Pons (tissue), 1 donor: Measurements from ENCODE around the gene SPATC1L.
"Not testable (repeated sequence)": the region's sequence is repeated elsewhere in the genome, so short reads cannot be mapped to it uniquely, and the experiment has no call there.

Experiments
- DNase-seq: peaks from one replicate; pipeline ENCODE4 v3.0.0-alpha.2; 2016; ENCODE audit warnings: low spot score

Gene SPATC1L

GRCh38 chr21:46183337-46183909 is 836 bp downstream of the SPATC1L start:
- DNase-seq: not testable (repeated sequence)

DNA sequence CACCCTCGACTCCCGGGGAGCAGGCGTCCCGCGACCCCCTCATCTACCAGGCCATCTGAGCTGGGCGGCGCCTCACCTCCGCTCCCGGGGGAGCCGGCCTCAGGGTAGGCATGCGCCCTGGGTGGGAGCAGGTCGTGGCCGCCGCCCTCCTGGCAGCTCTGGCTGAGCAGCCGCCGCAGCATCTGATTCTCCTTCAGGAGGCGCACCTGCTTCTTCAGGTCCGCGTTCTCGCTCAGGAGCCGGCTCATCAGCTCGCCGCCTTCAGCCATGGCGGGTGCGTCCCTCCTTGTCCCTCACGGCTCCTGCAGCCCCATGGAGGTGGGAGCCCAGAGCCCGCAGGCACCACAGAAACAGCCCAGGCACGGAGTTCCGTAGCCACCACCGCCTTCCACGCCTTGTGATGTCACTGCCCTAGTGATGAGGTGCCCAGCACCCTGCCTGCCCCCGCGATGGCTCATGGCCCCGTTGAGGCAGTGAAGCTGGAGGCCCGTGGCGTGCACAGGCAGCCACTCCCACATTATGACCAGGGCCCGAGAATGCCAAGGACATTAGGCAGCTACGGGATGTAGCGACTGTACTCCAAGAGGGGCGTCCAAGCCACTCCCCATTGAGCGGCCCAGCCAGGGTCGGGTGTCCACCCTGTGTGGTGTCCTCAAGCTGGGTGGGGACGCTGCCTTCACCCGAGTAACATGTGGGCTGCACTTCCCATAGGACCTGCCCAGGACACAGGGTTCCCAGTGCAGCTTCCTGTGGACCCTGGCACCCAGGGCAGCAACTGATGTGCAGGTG is 1.5 kb downstream of the SPATC1L start:
- no peak for DNase-seq

GRCh38 chr21:46181953-46182547 is 2.2 kb downstream of the SPATC1L start:
- no peak for DNase-seq

DNA sequence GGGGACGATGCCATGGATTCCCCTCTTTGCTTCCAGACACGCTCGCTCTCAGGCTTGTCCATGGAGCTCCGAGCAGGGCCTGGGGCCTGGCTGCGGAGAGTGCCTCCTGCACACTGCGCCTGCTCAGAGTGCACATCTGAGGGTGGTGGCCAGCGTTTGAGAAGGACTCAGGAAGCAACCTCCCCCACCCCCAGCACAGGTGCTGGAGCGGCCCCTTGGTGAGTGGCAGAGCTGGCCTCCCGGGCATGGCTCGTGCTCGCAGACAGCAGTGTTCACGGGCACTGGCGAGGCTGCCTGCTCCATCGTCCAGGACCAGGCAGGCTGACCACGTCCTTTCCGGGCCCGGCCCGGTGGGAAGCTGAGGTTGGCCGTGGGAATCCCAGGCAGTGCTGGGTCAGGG is 2.8 kb downstream of the SPATC1L start:
- no peak for DNase-seq

DNA sequence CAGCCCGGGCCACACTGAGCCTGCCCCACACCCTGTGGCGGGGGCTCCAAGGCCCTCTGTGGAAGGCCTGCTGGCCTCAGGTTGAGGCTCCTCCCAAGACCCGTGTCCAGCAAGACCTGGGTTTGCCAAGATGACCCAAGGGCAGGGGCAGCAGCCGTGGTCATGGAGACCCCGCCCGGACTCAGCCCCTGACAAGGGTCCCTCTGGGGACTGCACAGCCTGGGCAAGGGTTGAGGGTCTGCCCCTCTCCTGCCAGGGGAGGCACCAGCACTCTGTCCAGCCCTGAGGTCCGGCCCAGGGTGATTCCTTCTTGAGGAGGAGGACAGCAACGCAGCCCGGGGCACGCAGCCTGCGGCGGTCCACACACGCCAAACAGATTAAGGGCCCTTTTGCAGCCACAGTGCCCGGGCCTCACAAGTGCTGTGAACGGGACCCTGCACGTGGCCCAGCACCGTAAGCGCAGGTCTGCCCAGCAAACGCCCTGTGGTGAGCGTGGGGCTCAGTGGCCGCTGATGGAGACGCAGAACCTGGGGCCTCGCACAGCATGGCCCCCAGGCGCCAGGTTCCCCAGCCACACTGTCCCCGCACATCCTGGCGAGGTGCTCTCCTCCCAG is 3.4 kb downstream of the SPATC1L start:
- DNase-seq: no peak

DNA sequence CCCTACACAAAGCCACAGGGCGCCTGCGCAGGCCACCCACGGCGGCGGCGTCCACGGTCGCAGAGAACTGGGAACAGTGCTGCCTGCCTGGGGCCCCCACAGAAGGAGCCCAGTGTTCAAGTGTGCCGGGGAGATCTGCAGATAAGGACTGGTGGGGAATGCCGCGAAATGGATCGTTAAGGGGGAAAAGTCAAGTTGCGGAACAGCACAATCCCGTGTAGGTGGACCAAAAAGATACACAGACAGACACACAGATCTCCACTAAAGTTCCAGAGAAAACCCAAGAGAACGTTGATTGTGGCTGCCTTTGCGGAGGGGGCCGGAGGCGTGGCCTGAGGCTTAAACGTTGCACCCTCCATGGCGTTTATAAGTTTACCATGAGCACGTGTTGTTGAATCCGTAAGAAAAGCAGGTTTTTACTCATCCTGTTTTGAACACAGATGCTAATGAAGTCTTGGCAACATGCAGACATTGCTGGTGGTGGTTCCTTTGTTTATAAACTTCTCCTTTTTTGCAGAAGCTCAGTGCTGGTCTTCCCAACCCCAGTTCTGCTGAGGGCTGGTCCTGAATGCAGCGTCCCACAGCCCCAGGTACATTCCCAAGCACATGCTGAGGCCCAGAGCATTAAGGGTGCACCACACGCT is 4.1 kb downstream of the SPATC1L start:
- DNase-seq: no peak

DNA sequence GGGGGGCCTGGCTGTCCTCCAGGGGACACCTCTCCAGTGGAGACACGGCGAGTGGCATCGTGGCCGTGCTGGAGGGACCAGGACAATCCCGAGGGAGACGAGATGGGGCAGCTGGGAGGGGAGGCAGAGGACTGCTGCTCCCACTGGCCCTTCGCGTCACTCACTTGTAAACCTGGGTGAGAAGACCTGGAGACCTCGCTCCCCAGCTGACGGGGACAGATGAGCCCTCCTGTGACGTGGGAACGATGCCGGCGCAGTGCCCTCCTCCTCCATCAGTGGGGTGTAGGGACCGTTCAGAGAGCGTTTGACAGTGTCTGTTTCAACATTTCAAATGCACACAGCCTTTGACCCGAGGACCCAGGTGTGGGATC is 4.6 kb downstream of the SPATC1L start:
- no peak for DNase-seq

GRCh38 chr21:46178961-46179360 is 5.3 kb downstream of the SPATC1L start:
- no peak for DNase-seq

GRCh38 chr21:46176443-46177129 is 7.7 kb downstream of the SPATC1L start:
- not testable (repeated sequence) for DNase-seq

DNA sequence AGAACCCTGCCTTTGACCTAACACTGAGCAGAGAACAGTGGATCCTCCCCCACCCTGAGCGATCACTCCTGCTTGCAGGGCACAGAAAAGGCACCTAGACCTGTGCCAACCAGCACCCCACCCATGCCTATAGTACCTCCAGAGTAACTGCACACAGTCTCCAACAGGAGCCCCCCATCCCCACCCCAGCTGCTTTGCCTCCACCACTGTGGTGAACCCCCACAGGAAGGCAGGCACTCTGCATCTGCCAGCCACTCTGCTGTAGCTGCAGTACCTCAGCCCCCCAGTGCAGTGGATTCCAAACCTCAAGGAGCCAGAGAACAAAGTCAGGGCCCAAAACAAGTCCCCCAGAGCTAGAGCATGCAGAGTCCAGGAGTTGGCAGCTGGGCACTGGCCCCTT is 10.7 kb downstream of the SPATC1L start:
- DNase-seq: no peak

GRCh38 chr21:46172863-46173528 is 11.3 kb downstream of the SPATC1L start:
- no peak for DNase-seq

- DNase-seq: no peak
These were observed 12.0 kb downstream of the SPATC1L start for GRCh38 chr21:46171996-46172862.

DNA sequence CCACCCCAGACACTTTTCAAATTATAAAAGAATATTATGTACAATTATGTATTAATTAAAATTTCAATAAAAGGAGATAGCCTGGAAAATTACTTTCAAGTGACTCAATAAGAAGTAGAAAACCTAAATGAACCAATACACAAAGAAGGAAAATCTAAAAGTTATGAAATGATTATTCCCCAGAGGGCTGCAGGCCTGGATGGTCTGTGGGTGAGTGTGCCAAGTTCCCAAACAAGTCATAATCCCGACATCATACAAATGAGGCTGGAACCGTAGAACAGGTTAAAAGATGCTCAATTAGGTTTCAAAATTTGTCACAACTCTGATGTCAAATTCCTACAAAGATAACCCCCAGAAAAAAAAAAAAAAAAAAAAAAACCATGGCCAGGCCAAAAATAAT is 12.7 kb downstream of the SPATC1L start:
- no peak for DNase-seq

DNA sequence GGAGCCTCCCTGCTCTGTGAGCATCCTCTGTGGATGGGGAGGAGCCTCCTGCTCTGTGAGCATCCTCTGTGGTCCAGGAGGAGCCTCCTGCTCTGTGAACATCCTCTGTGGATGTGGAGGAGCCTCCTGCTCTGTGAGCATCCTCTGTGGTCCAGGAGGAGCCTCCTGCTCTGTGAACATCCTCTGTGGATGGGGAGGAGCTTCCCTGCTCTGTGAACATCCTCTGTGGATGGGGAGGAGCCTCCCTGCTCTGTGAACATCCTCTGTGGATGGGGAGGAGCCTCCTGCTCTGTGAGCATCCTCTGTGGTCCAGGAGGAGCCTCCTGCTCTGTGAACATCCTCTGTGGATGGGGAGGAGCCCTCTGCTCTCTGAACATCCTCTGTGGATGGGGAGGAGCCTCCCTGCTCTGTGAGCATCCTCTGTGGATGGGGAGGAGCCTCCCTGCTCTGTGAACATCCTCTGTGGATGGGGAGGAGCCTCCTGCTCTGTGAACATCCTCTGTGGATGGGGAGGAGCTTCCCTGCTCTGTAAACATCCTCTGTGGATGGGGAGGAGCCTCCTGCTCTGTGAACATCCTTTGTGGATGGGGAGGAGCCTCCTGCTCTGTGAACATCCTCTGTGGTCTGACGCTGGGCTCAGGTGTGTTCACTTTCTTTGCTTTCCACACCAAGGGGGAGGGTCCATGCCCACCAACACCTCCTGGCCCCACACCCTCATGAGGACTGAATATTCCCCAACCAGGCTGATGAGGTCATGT is 13.6 kb downstream of the SPATC1L start:
- not testable (repeated sequence) for DNase-seq

DNA sequence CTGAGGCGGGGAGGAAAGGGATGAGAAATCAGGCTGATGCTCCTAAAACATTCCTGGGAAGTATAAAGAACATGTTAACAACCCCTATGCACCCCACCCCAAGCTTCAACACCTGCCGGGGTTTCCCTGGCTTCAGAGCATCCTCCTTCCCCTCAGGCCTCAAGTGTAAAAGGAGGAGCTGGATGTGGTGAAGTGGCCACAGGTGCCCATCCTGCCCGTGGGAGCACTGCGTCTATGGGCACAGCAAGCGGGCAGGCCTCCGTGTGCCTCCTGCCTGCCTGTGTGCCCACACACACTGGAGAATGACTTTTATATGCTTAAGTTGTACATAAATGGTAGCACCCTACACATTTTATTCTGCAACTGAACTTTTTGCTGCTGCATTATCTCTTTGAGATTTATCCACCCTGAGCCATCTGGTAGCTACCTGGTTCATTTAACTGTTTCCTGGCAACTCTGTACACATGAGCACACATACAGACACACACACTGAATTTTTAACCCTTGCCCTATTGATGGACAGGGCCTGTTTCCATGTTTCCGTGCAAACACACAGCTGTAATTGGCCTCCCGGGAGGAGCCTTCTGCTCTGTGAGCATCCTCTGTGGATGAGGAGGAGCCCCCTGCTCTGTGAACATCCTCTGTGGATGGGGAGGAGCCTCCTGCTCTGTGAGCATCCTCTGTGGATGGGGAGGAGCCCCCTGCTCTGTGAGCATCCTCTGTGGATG is 15.4 kb downstream of the SPATC1L start:
- no peak for DNase-seq

GRCh38 chr21:46168238-46168637 is 16.0 kb downstream of the SPATC1L start:
- no peak for DNase-seq

DNA sequence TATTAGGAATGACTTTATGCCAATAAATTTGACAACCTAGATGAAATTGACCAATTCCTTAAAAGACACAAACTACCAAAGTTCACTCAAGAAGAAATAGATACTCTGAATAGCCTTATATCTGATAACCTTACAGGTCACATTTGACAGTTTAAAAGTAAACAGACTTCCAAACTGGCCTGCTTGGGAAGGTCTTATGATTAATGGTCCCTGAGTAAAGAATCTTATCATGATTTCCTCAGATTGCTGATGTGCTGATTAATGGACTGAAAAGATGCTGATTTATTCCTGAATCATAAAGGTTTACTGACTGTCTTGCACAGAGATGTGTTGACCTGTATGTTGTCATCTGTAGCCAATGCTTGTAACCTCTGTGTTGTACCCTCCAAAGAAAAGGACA is 19.2 kb downstream of the SPATC1L start:
- no peak for DNase-seq

- DNase-seq: no peak
These were observed 20.9 kb downstream of the SPATC1L start for GRCh38 chr21:46163380-46163779.
